ENCODE results near the gene DDN. TPM values are rescaled to one million over a fixed set of nuclear protein-coding genes. Genes with fewer than 3 reads are reported as not detected.

The DDN gene
- total RNA-seq, 3 donors from 2014 or later: under 0.01 to 0.16 TPM; not detected in 1

DNA sequence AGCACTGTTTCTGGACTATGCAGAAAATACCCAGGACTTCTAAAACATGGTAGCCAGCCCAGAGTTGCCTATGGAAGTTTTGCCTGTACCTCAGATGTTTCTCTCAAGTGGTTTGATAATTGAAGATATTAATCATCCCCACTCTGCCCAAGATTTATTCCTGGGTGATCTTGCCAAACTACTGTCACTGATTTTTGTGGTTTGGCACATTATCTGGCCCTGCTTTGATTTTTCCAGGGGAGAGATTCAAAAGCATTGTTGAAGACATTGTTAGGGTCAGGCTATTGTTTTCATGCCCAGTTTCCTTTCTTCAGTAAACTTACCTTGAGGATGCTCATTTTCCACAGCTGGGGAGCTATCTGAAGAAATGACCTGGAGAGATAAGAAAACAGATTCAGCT, 13.6 kb upstream of the DDN start:
- intact Hi-C loops (cut with DNase I; ENCODE audit: low total_unique reads): no loop called here
- Histone ChIP-seq H3K9me3 (no peaks in the 10 kb centered on the region), H3K4me1 (peaks cover 4 to 5% of the 10 kb centered on the region in 2 donors), H3K27me3 (no peaks in the 10 kb centered on the region), H3K36me3 (no peaks in the 10 kb centered on the region), H3K4me3 (no peak overlapping the region), H3K27ac (no peak overlapping the region)
- no peak for DNase-seq (ENCODE audit: low spot score in 2 of 2)
- no peak for TF ChIP-seq POLR2AphosphoS5 (IDR thresholded peaks at IDR 0.05)
- TF ChIP-seq POLR2A (IDR thresholded peaks at IDR 0.05): no peak
- TF ChIP-seq, protein P1, sequence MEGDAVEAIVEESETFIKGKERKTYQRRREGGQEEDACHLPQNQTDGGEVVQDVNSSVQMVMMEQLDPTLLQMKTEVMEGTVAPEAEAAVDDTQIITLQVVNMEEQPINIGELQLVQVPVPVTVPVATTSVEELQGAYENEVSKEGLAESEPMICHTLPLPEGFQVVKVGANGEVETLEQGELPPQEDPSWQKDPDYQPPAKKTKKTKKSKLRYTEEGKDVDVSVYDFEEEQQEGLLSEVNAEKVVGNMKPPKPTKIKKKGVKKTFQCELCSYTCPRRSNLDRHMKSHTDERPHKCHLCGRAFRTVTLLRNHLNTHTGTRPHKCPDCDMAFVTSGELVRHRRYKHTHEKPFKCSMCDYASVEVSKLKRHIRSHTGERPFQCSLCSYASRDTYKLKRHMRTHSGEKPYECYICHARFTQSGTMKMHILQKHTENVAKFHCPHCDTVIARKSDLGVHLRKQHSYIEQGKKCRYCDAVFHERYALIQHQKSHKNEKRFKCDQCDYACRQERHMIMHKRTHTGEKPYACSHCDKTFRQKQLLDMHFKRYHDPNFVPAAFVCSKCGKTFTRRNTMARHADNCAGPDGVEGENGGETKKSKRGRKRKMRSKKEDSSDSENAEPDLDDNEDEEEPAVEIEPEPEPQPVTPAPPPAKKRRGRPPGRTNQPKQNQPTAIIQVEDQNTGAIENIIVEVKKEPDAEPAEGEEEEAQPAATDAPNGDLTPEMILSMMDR (IDR thresholded peaks at IDR 0.05): no peak

DNA sequence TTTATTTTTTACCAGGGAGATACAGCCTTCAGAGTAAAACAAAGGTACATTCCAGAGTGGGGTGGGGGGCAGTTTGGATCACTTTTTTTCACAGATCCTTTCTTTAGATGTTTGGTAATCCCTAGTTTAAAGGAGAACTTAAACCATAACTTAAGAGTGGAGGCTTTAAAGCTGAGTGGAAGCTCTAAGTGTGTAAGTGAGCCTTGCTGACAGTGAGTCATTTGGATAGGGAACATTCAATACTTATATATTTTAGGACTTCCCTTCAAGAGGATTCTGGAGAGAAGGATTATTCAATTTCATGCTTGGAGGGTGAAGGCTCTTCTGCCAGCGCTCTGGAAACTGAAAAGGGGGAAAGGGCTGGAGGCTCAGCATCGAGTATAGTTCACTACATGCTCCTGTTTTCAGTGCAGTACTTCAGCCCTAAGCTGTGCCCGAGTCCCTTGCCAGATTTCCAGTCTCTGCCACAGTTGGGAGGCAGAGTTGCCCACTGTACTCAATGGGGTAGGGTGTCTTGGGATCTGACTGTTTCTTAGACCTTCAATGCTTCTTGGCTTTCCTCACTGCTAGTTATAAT, 11.0 kb upstream of the DDN start:
- Histone ChIP-seq H3K36me3 (no peaks in the 10 kb centered on the region), H3K4me1 (no peaks in the 10 kb centered on the region), H3K27ac (no peak overlapping the region), H3K4me3 (no peak overlapping the region), H3K9me3 (no peaks in the 10 kb centered on the region), H3K27me3 (no peaks in the 10 kb centered on the region)
- no peak for DNase-seq (ENCODE audit: low spot score in 2 of 2)
- TF ChIP-seq POLR2AphosphoS5 (IDR thresholded peaks at IDR 0.05) (no peak), POLR2A (IDR thresholded peaks at IDR 0.05) (no peak)
- TF ChIP-seq, protein P1 (IDR thresholded peaks at IDR 0.05): no peak
- intact Hi-C loops (cut with DNase I; ENCODE audit: low total_unique reads): no loop called here

DNA sequence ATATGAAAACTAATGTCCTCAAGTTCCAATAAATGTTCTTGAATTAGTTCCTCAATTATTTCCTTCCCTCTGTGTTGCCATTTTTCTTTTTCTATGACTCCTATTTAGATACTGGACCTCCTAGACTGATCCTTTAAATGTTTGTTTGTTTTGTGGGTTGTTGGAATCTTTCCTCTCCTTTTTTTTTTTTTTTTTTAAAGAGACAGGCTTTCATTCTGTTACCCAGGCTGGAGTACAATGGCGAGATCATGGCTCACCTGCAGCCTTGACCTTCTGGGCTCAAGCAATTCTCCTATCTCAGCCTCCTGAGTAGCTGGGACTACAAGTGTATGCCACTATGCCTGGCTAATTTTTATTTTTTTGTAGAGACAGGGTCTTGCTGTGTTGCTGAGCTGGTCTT, 9.8 kb upstream of the DDN start:
- intact Hi-C loops (cut with DNase I; ENCODE audit: low total_unique reads): no loop called here
- no peaks in the 10 kb centered on the region for H3K27me3 ChIP-seq
- H3K27ac ChIP-seq: no peak overlapping the region
- H3K4me1 ChIP-seq: no peaks in the 10 kb centered on the region
- TF ChIP-seq POLR2AphosphoS5 (IDR thresholded peaks at IDR 0.05) (no peak), POLR2A (IDR thresholded peaks at IDR 0.05) (no peak)
- TF ChIP-seq, protein P1 (IDR thresholded peaks at IDR 0.05): no peak
- no peak overlapping the region for H3K4me3 ChIP-seq
- DNase-seq (ENCODE audit: low spot score in 2 of 2): no peak
- H3K9me3 ChIP-seq: no peaks in the 10 kb centered on the region
- no peaks in the 10 kb centered on the region for H3K36me3 ChIP-seq

DNA sequence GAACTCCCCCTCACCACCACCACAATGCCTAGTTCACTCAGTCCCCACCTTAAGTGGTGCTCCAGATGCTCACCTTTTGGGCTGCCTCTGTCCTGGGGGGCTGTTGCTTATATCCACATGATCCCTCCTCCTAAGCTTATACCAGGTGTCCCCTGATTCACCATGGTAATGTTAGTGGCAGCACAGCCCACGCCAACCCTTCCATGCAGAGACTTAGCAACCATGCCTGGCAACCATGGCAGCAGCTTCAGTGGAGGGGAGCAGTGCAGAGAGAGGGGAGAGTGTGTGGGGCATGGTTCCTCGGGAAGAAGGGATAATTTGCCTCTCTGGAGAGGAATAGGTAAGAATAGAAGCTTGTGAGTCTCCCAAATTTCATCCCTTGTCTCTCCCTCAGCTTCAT, 1.2 kb upstream of the DDN start:
- no peak for DNase-seq (ENCODE audit: low spot score in 2 of 2)
- no peaks in the 10 kb centered on the region for H3K36me3 ChIP-seq
- intact Hi-C loops (cut with DNase I; ENCODE audit: low total_unique reads): no loop called here
- H3K27me3 ChIP-seq: peaks cover 0 to 4% of the 10 kb centered on the region in 2 donors
- peaks cover 3 to 12% of the 10 kb centered on the region in 2 donors for H3K4me1 ChIP-seq
- H3K9me3 ChIP-seq: no peaks in the 10 kb centered on the region
- TF ChIP-seq POLR2A (IDR thresholded peaks at IDR 0.05) (no peak), POLR2AphosphoS5 (IDR thresholded peaks at IDR 0.05) (no peak)
- TF ChIP-seq, protein P1 (IDR thresholded peaks at IDR 0.05): no peak
- H3K27ac ChIP-seq: no peak overlapping the region
- no peak overlapping the region for H3K4me3 ChIP-seq

DNA sequence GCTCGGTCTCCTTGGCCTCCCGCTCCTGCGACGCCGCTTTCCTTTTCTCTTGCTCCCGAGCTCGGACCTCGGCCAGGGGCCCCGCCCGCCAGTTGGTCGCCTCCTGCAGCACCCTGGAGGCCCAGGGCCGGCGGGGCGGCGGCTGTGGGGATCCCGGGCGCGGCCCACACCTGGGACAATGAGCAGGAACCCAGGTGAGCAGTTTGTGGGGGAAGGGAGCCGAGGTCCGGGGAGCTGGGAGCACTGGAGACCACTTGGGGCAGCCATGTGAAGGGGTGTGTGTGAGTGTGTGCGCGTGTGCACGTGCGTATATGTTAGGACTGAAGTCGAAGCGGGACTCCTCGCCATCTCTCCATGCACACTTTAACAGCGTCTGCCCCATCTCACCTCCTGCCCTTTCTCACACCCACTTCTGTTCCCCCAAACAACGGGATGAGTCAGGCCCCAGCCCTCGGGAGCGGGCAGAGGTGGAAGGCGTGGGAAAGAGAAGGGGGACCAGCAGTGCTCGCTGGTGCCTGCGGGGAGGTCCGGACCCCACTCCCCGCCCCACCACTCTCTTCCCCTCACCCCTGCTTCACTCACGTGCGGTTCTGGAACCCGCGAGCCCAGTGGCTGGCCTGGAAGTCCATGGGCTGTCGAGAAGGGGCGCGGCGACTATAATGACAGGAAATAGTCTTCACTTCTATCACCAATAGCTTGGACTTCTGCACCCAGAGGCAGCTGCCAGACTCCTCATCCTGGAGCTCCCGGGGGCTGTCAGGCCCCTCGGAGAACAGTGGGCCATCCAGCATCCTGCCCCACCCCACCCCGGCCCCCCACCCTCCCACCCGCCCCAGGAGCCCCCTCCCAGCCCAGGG, 450 bp downstream of the DDN start:
- no peaks in the 10 kb centered on the region for H3K9me3 ChIP-seq
- H3K36me3 ChIP-seq: no peaks in the 10 kb centered on the region
- H3K4me3 ChIP-seq: peak overlapping the region; percentile 39 to 73 (median 57)
- no peak for TF ChIP-seq POLR2AphosphoS5 (IDR thresholded peaks at IDR 0.05)
- TF ChIP-seq, protein P1 (IDR thresholded peaks at IDR 0.05): no peak
- TF ChIP-seq POLR2A (IDR thresholded peaks at IDR 0.05): no peak
- no peak overlapping the region for H3K27ac ChIP-seq
- H3K27me3 ChIP-seq: peaks cover 0 to 14% of the 10 kb centered on the region in 2 donors
- no peak for DNase-seq (ENCODE audit: low spot score in 2 of 2)
- H3K4me1 ChIP-seq: peaks cover 3 to 12% of the 10 kb centered on the region in 2 donors
- intact Hi-C loops (cut with DNase I; ENCODE audit: low total_unique reads): no loop called here
